ENCODE results near the gene CDH26. TPM values are rescaled to one million over a fixed set of nuclear protein-coding genes. Genes with fewer than 3 reads are reported as not detected.

CDH26 gene
- total RNA-seq (4.1 TPM), polyA plus RNA-seq (1.4 TPM)

- no peak within 1 kb of the TSS for H3K27ac ChIP-seq (ENCODE audit: low read depth)
- no peak within 1 kb of the TSS for H3K4me3 ChIP-seq (ENCODE audit: low read depth, low read length)
- DNase-seq (ENCODE audit: extremely low spot score), result no peak
- H3K4me1 ChIP-seq (ENCODE audit: insufficient read depth), result no peaks in the 10 kb centered on the region
- WGBS, result 78% methylated on average over 5 of the region's 5 CpGs
- H3K36me3 ChIP-seq (ENCODE audit: insufficient read depth), result no peaks in the 10 kb centered on the region
These were observed at the start of gene CDH26 for GRCh38 chr20:59958123-59958522. Gene CDH26, plus strand, starts transcription at chr20:59958423. Its CDS starts 304 bp downstream, at chr20:59958727.

GRCh38 chr20:59908855-59909254 is 49.4 kb upstream of the CDH26 start:
- Histone ChIP-seq H3K27ac (ENCODE audit: low read depth) (no peak overlapping the region), H3K4me3 (ENCODE audit: low read depth, low read length) (no peak overlapping the region), H3K4me1 (ENCODE audit: insufficient read depth) (no peaks in the 10 kb centered on the region), H3K36me3 (ENCODE audit: insufficient read depth) (no peaks in the 10 kb centered on the region)
- no peak for DNase-seq (ENCODE audit: extremely low spot score)
- WGBS, result 65% methylated on average over 5 of the region's 5 CpGs

GRCh38 chr20:59911041-59911440 is 47.2 kb upstream of the CDH26 start:
- DNase-seq (ENCODE audit: extremely low spot score), result no peak
- H3K27ac ChIP-seq (ENCODE audit: low read depth), result no peak overlapping the region
- H3K4me1 ChIP-seq (ENCODE audit: insufficient read depth), result no peaks in the 10 kb centered on the region
- 82% methylated on average over 2 of the region's 2 CpGs for WGBS
- H3K4me3 ChIP-seq (ENCODE audit: low read depth, low read length), result no peak overlapping the region
- no peaks in the 10 kb centered on the region for H3K36me3 ChIP-seq (ENCODE audit: insufficient read depth)

GRCh38 chr20:59912609-59913008 is 45.6 kb upstream of the CDH26 start:
- Histone ChIP-seq H3K27ac (ENCODE audit: low read depth) (no peak overlapping the region), H3K36me3 (ENCODE audit: insufficient read depth) (no peaks in the 10 kb centered on the region), H3K4me3 (ENCODE audit: low read depth, low read length) (no peak overlapping the region), H3K4me1 (ENCODE audit: insufficient read depth) (no peaks in the 10 kb centered on the region)
- 57% methylated on average over 4 of the region's 4 CpGs for WGBS
- DNase-seq (ENCODE audit: extremely low spot score), result no peak

GRCh38 chr20:59920944-59921343 is 37.3 kb upstream of the CDH26 start:
- Histone ChIP-seq H3K4me1 (ENCODE audit: insufficient read depth) (no peaks in the 10 kb centered on the region), H3K36me3 (ENCODE audit: insufficient read depth) (no peaks in the 10 kb centered on the region), H3K4me3 (ENCODE audit: low read depth, low read length) (no peak overlapping the region)

GRCh38 chr20:59923514-59923913 is 34.7 kb upstream of the CDH26 start:
- no peak for DNase-seq (ENCODE audit: extremely low spot score)
- H3K27ac ChIP-seq (ENCODE audit: low read depth), result no peak overlapping the region
- WGBS, result 91% methylated on average over 1 of the region's 1 CpG
- no peak overlapping the region for H3K4me3 ChIP-seq (ENCODE audit: low read depth, low read length)
- H3K36me3 ChIP-seq (ENCODE audit: insufficient read depth), result no peaks in the 10 kb centered on the region
- H3K4me1 ChIP-seq (ENCODE audit: insufficient read depth), result no peaks in the 10 kb centered on the region

More at GRCh38 chr20:59920944-59921343, 37.3 kb upstream of the CDH26 start:
- DNase-seq (ENCODE audit: extremely low spot score), result no peak
- H3K27ac ChIP-seq (ENCODE audit: low read depth), result no peak overlapping the region

- Histone ChIP-seq H3K36me3 (ENCODE audit: insufficient read depth) (no peaks in the 10 kb centered on the region), H3K4me3 (ENCODE audit: low read depth, low read length) (no peak overlapping the region), H3K4me1 (ENCODE audit: insufficient read depth) (no peaks in the 10 kb centered on the region), H3K27ac (ENCODE audit: low read depth) (no peak overlapping the region)
- DNase-seq (ENCODE audit: extremely low spot score), result no peak
- WGBS, result 83% methylated on average over 1 of the region's 1 CpG
These were observed 32.9 kb upstream of the CDH26 start for GRCh38 chr20:59925359-59925758.

GRCh38 chr20:59925899-59926298 is 32.3 kb upstream of the CDH26 start:
- Histone ChIP-seq H3K4me3 (ENCODE audit: low read depth, low read length) (no peak overlapping the region), H3K36me3 (ENCODE audit: insufficient read depth) (no peaks in the 10 kb centered on the region), H3K27ac (ENCODE audit: low read depth) (no peak overlapping the region), H3K4me1 (ENCODE audit: insufficient read depth) (no peaks in the 10 kb centered on the region)
- no peak for DNase-seq (ENCODE audit: extremely low spot score)

- no peak for DNase-seq (ENCODE audit: extremely low spot score)
- Histone ChIP-seq H3K27ac (ENCODE audit: low read depth) (no peak overlapping the region), H3K4me1 (ENCODE audit: insufficient read depth) (no peaks in the 10 kb centered on the region), H3K4me3 (ENCODE audit: low read depth, low read length) (no peak overlapping the region), H3K36me3 (ENCODE audit: insufficient read depth) (no peaks in the 10 kb centered on the region)
- WGBS, result 86% methylated on average over 9 of the region's 9 CpGs
These were observed 26.5 kb upstream of the CDH26 start for GRCh38 chr20:59931511-59932312.

GRCh38 chr20:59932616-59933295 is 25.5 kb upstream of the CDH26 start:
- 83% methylated on average over 72 of the region's 72 CpGs for WGBS
- H3K27ac ChIP-seq (ENCODE audit: low read depth), result no peak overlapping the region
- H3K4me1 ChIP-seq (ENCODE audit: insufficient read depth), result no peaks in the 10 kb centered on the region
- peak overlapping the region; percentile 57 for H3K4me3 ChIP-seq (ENCODE audit: low read depth, low read length)
- H3K36me3 ChIP-seq (ENCODE audit: insufficient read depth), result no peaks in the 10 kb centered on the region
- DNase-seq (ENCODE audit: extremely low spot score), result no peak

GRCh38 chr20:59933296-59933848 is 24.9 kb upstream of the CDH26 start, which contains the start of gene SYCP2:
Gene SYCP2, minus strand, starts transcription at chr20:59933637. Its CDS starts 11,224 bp downstream, at chr20:59922413.
- H3K4me3 ChIP-seq (ENCODE audit: low read depth, low read length), result peak within 1 kb of the TSS; percentile 57
- WGBS, result 33% methylated on average over 65 of the region's 65 CpGs
- H3K4me1 ChIP-seq (ENCODE audit: insufficient read depth), result no peaks in the 10 kb centered on the region
- DNase-seq (ENCODE audit: extremely low spot score), result no peak
- H3K36me3 ChIP-seq (ENCODE audit: insufficient read depth), result no peaks in the 10 kb centered on the region
- no peak within 1 kb of the TSS for H3K27ac ChIP-seq (ENCODE audit: low read depth)

GRCh38 chr20:59933849-59934585 is 24.2 kb upstream of the CDH26 start:
- 4% methylated on average over 59 of the region's 59 CpGs for whole genome bisulfite sequencing
- peak overlapping the region; percentile 57 for H3K4me3 ChIP-seq (ENCODE audit: low read depth, low read length)
- no peak overlapping the region for H3K27ac ChIP-seq (ENCODE audit: low read depth)
- no peaks in the 10 kb centered on the region for H3K36me3 ChIP-seq (ENCODE audit: insufficient read depth)
- H3K4me1 ChIP-seq (ENCODE audit: insufficient read depth), result peaks cover 2% of the 10 kb centered on the region
- no peak for DNase-seq (ENCODE audit: extremely low spot score)

- no peaks in the 10 kb centered on the region for H3K36me3 ChIP-seq (ENCODE audit: insufficient read depth)
- no peak overlapping the region for H3K4me3 ChIP-seq (ENCODE audit: low read depth, low read length)
- DNase-seq (ENCODE audit: extremely low spot score), result no peak
- peaks cover 2% of the 10 kb centered on the region for H3K4me1 ChIP-seq (ENCODE audit: insufficient read depth)
- no peak overlapping the region for H3K27ac ChIP-seq (ENCODE audit: low read depth)
- WGBS, result 88% methylated on average over 8 of the region's 8 CpGs
These were observed 22.6 kb upstream of the CDH26 start for GRCh38 chr20:59935457-59936185.

Measured in urinary bladder (tissue), 4 donors.